Lung (tissue), 12 donors: ENCODE measurements around the gene WDR19. TPM values are rescaled to one million over a fixed set of nuclear protein-coding genes. Genes with fewer than 3 reads are reported as not detected.

Experiments
- ATAC-seq: fragments of 200-7000 bp; cut with Tn5 transposase; one replicate; pipeline ENCODE4 v1.9.1; 2020; ENCODE audit warnings: moderate number of reproducible peaks; ENCODE audit not compliant: insufficient read depth, low FRiP score
- DNase-seq, 3 donors: peaks; one replicate each; pipeline ENCODE4 v3.0.0-alpha.2; 2013 to 2017
- H3K27ac ChIP-seq, 2 donors: one replicate each; pipeline ENCODE4 v1.5.1; 2013; ENCODE audit warnings: mild to moderate bottlenecking in 2 of 2, moderate library complexity in 2 of 2, control low read depth in 1 of 2, inconsistent platforms in 1 of 2, low read depth in 1 of 2, low read length in 1 of 2
- H3K27me3 ChIP-seq, 3 donors: one replicate each; pipeline ENCODE4 v1.5.1; 2013; ENCODE audit warnings: low read length in 2 of 3; ENCODE audit not compliant: control insufficient read depth in 3 of 3, insufficient read depth in 3 of 3
- H3K36me3 ChIP-seq, 4 donors: one replicate each; pipeline ENCODE4 v1.5.1; 2013; ENCODE audit warnings: low read length in 4 of 4, mild to moderate bottlenecking in 1 of 4, moderate library complexity in 1 of 4; ENCODE audit not compliant: control insufficient read depth in 4 of 4, insufficient read depth in 4 of 4
- H3K4me1 ChIP-seq, 5 donors: one replicate each; pipeline ENCODE4 v1.5.1; 2013; ENCODE audit warnings: low read length in 5 of 5, mild to moderate bottlenecking in 2 of 5, moderate library complexity in 1 of 5; ENCODE audit not compliant: control insufficient read depth in 5 of 5, insufficient read depth in 5 of 5
- H3K4me3 ChIP-seq: one replicate; pipeline ENCODE4 v1.5.1; 2013; ENCODE audit warnings: mild to moderate bottlenecking, control low read depth, moderate library complexity
- H3K9ac ChIP-seq, 2 donors: one replicate each; pipeline ENCODE4 v1.5.1; 2013; ENCODE audit warnings: low read length in 2 of 2, control low read depth in 1 of 2; ENCODE audit not compliant: insufficient read depth in 1 of 2
- H3K9me3 ChIP-seq, 4 donors: one replicate each; pipeline ENCODE4 v1.5.1; 2013; ENCODE audit warnings: low read length in 3 of 4, mild to moderate bottlenecking in 1 of 4, moderate library complexity in 1 of 4; ENCODE audit not compliant: control insufficient read depth in 4 of 4, insufficient read depth in 3 of 4
- WGBS, 2 donors: extraction: QIAGEN DNeasy Blood & Tissue Kit; methylation state at CpG; one replicate each; pipeline ENCODE4 v1.1.7; 2013; 5-methylcytosine and 5-hydroxymethylcytosine counted together
- polyA plus RNA-seq, 2 donors: library from polyadenylated mRNA; stranded (reverse); fragments of 200-250 nt; gene quantifications; one replicate each; pipeline ENCODE4 v1.2.1, GENCODE V29; 2013
- total RNA-seq, 2 donors: library from RNA; depleted of rRNA in 1 of 2; stranded (reverse); fragments of >200 nt in 1 of 2; gene quantifications; one replicate each; pipeline ENCODE4 v1.2.1, GENCODE V29; 2014 to 2021
- TF ChIP-seq, protein P1 (sequence below): IDR thresholded peaks from 2 replicates; pipeline ENCODE4 v1.5.1; 2012; ENCODE audit warnings: mild to moderate bottlenecking; ENCODE audit errors: control extremely low read depth, extremely low read depth
- donor health status: control.
- donor health status: control.
- donor health status: Bipolar disorder and iron deficiency.
- donor health status: healthy.
- donor health status: DM: yes; HTN: yes; CAD: no.

The WDR19 gene
- total and polyA plus RNA-seq, 4 donors: 14.4 to 75.4 (median 40.5) TPM

- WGBS, 2 donors: 83 to 93% methylated on average over 1 of the region's 1 CpG
- no peak overlapping the region for H3K4me3 ChIP-seq
- DNase-seq: no peak
- no peak overlapping the region for H3K9ac ChIP-seq
- no peaks in the 10 kb centered on the region for H3K4me1 ChIP-seq
- no peaks in the 10 kb centered on the region for H3K9me3 ChIP-seq
- TF ChIP-seq, protein P1, sequence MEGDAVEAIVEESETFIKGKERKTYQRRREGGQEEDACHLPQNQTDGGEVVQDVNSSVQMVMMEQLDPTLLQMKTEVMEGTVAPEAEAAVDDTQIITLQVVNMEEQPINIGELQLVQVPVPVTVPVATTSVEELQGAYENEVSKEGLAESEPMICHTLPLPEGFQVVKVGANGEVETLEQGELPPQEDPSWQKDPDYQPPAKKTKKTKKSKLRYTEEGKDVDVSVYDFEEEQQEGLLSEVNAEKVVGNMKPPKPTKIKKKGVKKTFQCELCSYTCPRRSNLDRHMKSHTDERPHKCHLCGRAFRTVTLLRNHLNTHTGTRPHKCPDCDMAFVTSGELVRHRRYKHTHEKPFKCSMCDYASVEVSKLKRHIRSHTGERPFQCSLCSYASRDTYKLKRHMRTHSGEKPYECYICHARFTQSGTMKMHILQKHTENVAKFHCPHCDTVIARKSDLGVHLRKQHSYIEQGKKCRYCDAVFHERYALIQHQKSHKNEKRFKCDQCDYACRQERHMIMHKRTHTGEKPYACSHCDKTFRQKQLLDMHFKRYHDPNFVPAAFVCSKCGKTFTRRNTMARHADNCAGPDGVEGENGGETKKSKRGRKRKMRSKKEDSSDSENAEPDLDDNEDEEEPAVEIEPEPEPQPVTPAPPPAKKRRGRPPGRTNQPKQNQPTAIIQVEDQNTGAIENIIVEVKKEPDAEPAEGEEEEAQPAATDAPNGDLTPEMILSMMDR: no peak
- ATAC-seq: no peak
- H3K36me3 ChIP-seq: no peaks in the 10 kb centered on the region
- no peaks in the 10 kb centered on the region for H3K27me3 ChIP-seq
- no peak overlapping the region for H3K27ac ChIP-seq
Measured at GRCh38 chr4:39146211-39146610, 36.1 kb upstream of the WDR19 start.

- Histone ChIP-seq H3K9me3 (no peaks in the 10 kb centered on the region), H3K36me3 (no peaks in the 10 kb centered on the region)
Measured at GRCh38 chr4:39154009-39154408, 28.3 kb upstream of the WDR19 start.

GRCh38 chr4:39157520-39157919, 24.8 kb upstream of the WDR19 start:
- H3K27ac ChIP-seq: no peak overlapping the region
- no peaks in the 10 kb centered on the region for H3K9me3 ChIP-seq
- TF ChIP-seq, protein P1: no peak
- no peak overlapping the region for H3K4me3 ChIP-seq
- H3K36me3 ChIP-seq: no peaks in the 10 kb centered on the region
- H3K27me3 ChIP-seq: no peaks in the 10 kb centered on the region
- ATAC-seq: no peak
- no peaks in the 10 kb centered on the region for H3K4me1 ChIP-seq
- no peak for DNase-seq
- 94 to 95% methylated on average over 2 of the region's 2 CpGs for WGBS, 2 donors
- H3K9ac ChIP-seq: no peak overlapping the region

More at GRCh38 chr4:39154009-39154408, 28.3 kb upstream of the WDR19 start:
- no peak overlapping the region for H3K27ac ChIP-seq
- H3K4me1 ChIP-seq: no peaks in the 10 kb centered on the region
- WGBS, 2 donors: 85 to 93% methylated on average over 4 of the region's 4 CpGs
- ATAC-seq: no peak
- H3K9ac ChIP-seq: no peak overlapping the region
- DNase-seq: no peak
- TF ChIP-seq, protein P1: no peak
- H3K4me3 ChIP-seq: no peak overlapping the region
- H3K27me3 ChIP-seq: no peaks in the 10 kb centered on the region

DNA sequence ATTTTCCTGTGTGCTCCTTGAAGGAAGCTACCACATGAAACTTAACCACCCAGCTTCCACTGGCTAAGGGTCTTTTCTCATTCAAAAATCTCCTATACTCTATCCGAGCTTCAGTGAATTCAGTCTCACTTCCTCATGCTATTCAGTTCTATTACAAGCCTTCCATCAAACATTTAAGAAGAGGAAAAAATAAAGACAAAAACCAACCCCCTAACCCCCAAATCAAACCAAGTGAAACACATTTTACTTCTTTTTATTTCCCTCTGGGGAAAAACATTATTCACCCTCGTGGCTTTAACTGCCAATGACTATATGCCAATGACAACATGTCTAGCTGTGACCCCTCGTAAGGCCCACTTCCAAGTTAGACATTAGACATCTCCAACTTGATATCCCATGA, 16.2 kb upstream of the WDR19 start:
- WGBS, 2 donors: 70 to 84% methylated on average over 3 of the region's 3 CpGs
- no peaks in the 10 kb centered on the region for H3K36me3 ChIP-seq
- H3K4me3 ChIP-seq: no peak overlapping the region
- H3K9ac ChIP-seq: no peak overlapping the region
- no peaks in the 10 kb centered on the region for H3K4me1 ChIP-seq
- H3K27ac ChIP-seq: no peak overlapping the region
- peaks cover 0 to 7% (median 0%) of the 10 kb centered on the region in 4 donors for H3K9me3 ChIP-seq
- no peaks in the 10 kb centered on the region for H3K27me3 ChIP-seq
- no peak for DNase-seq
- TF ChIP-seq, protein P1: no peak
- no peak for ATAC-seq
